Ectodermal cell (in vitro differentiated cells): ENCODE measurements around the gene IL17RA.

Source experiments
- H3K27ac ChIP-seq: 2 replicates; pipeline ENCODE4 v1.7.0; 2013; ENCODE audit warnings: mild to moderate bottlenecking, low read depth, low read length; ENCODE audit not compliant: insufficient read depth, poor library complexity, severe bottlenecking
- H3K27me3 ChIP-seq: 2 replicates; pipeline ENCODE4 v1.7.0; 2013; ENCODE audit warnings: mild to moderate bottlenecking, low read length; ENCODE audit not compliant: insufficient read depth, control insufficient read depth, poor library complexity, severe bottlenecking
- H3K36me3 ChIP-seq: one replicate; pipeline ENCODE4 v1.7.0; 2013; ENCODE audit warnings: low read length; ENCODE audit not compliant: control insufficient read depth, insufficient read depth
- H3K4me1 ChIP-seq: one replicate; pipeline ENCODE4 v1.7.0; 2013; ENCODE audit warnings: low read length; ENCODE audit not compliant: control insufficient read depth, insufficient read depth
- H3K4me3 ChIP-seq: 2 replicates; pipeline ENCODE4 v1.7.0; 2013; ENCODE audit warnings: low read depth, low read length, control low read depth; ENCODE audit not compliant: insufficient read depth
- H3K9me3 ChIP-seq: 2 replicates; pipeline ENCODE4 v1.7.0; 2013; ENCODE audit warnings: mild to moderate bottlenecking, low read length, moderate library complexity; ENCODE audit not compliant: control insufficient read depth
- WGBS, 2 experiments: methylation state at CpG; one replicate each; pipeline ENCODE4 v1.1.7; 2013; ENCODE audit warnings: missing lambda C conversion rate in 2 of 2; 5-methylcytosine and 5-hydroxymethylcytosine counted together

The IL17RA gene

DNA sequence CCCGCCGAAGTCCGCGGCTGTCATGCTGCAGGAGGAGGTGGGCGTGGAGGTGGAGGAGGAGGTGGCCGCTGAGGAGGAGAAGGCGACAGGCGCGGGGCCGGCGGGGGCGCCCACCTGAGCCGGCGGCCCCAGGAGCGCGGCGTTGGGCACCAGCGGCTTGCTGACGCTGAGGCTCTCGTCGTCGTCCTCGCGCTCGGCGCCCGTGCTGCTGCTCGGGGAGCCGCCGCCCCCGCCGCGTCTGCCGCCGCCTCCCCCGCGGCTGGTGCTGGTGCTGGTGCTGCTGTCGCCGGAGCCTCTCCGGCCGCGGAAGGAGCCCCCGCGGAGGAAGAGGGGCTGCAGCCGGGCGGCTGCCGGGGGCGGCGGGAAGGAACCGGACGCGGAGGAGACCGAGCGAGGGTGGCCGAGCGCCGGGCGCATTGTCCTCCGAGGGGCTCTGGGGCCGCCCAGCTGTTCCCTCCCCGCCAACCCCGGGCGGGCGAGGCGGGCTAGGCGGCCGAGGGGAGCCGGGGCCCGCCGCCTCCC, 36.0 kb downstream of the IL17RA start:
- Histone ChIP-seq H3K9me3 (no peaks in the 10 kb centered on the region), H3K27ac (no peak overlapping the region), H3K4me3 (peak overlapping the region; percentile 69), H3K27me3 (peaks cover 16% of the 10 kb centered on the region), H3K4me1 (peaks cover 14% of the 10 kb centered on the region), H3K36me3 (no peaks in the 10 kb centered on the region)
- 0% methylated on average over 70 of the region's 70 CpGs for WGBS, 2 experiments

DNA sequence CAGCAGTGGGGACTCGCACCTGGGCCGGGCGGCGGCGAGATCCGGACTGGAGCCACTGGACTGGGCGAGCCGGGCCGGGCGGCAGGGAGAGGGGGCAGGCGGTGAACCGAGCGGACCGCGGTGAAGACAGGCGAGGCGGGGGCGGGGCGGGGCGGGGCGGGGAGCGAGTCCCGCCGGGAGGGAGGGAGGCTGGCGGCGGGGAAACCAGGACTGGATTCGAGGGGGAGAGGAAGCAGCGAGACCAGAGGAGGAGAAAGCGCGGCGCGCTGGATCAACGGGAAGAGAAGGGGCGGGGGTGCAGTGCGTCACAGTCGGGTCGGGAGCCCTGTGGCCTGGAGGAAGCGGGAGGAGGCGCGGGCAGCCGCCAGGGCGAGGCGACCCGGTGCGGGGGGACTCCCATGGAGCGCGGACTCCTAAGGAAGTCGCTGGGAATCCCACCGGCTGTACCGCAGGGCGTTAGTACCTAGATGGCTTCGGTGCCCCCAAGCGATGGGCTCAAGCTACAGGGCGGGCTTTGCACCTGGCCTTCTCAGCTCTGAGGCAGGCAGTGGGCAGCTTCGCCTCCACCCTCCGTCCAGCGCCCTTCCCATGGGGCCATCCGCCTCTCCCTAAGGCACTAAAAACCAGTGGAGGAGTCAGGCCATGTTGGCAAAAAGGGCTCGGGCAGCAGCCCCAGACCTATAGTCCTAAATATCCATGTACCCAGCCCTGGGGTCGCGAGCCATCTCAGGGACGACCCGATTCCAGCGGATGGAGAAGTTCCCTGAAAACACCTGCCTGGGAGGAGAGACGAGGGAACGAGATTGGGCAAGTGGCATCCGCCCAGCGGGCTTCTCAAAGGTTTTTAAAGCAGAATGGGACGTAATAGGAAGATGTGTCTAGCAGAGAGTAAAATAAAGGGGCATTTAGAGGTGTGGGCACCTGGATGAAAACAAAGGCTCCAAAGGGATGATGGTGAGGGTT, 36.7 kb downstream of the IL17RA start, which contains the start of gene TMEM121B:
TMEM121B (minus strand) TSS at position 128 of the 963 bp plus-strand sequence. CDS start 233 bp downstream, outside the sequence.
- H3K36me3 ChIP-seq = no peaks in the 10 kb centered on the region
- 9% methylated on average over 69 of the region's 69 CpGs for WGBS, 2 experiments
- H3K9me3 ChIP-seq = no peaks in the 10 kb centered on the region
- peaks cover 16% of the 10 kb centered on the region for H3K27me3 ChIP-seq
- no peak within 1 kb of the TSS for H3K27ac ChIP-seq
- peaks cover 13% of the 10 kb centered on the region for H3K4me1 ChIP-seq
- peak within 1 kb of the TSS; percentile 69 for H3K4me3 ChIP-seq

DNA sequence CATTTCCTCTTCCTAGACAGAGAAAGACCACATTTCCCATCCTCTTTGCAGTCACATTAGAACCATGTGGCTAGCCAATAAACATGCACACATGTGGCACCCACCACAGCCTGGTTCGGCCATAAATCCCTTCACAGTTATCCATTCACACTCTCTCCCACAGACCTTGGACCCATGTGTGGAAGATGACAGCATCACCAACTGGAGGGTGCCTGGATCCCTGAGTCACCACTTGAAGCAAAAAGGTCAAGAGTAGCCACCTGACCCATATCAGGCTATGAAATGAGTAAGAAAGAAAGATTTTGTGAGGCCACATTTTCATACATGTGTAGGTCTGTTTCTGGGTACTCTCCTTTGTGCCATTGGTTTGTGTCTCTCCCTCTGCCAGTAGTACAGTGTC, 45.4 kb downstream of the IL17RA start:
- H3K9me3 ChIP-seq = no peaks in the 10 kb centered on the region
- H3K27me3 ChIP-seq = no peaks in the 10 kb centered on the region
- H3K36me3 ChIP-seq = no peaks in the 10 kb centered on the region
- no peak overlapping the region for H3K27ac ChIP-seq
- H3K4me3 ChIP-seq = no peak overlapping the region
- WGBS, 2 experiments = 90 to 96% methylated on average over 1 of the region's 1 CpG
- no peaks in the 10 kb centered on the region for H3K4me1 ChIP-seq

DNA sequence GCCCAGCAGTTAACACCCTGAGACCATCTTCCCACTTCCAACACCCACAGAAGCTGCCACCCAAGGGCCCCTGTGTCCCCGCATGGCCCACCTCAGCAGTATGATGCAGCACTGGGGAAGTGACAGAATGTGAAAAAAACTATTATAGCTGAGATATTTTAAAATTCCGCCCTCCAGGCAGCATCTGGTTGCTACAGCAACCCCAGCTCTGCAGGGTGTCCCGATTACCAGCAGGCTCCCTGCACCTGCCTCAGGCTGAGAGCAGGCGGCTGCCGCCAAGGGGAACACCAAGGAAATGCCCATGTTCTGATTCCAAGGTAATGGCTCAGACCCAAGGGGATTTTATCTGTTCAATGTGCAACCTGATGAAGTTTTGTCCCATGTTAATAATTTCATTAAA, 46.9 kb downstream of the IL17RA start:
- Histone ChIP-seq H3K9me3 (no peaks in the 10 kb centered on the region), H3K27me3 (no peaks in the 10 kb centered on the region), H3K36me3 (no peaks in the 10 kb centered on the region), H3K27ac (no peak overlapping the region), H3K4me3 (no peak overlapping the region), H3K4me1 (no peaks in the 10 kb centered on the region)
- 37 to 42% methylated on average over 5 of the region's 5 CpGs for WGBS, 2 experiments

DNA sequence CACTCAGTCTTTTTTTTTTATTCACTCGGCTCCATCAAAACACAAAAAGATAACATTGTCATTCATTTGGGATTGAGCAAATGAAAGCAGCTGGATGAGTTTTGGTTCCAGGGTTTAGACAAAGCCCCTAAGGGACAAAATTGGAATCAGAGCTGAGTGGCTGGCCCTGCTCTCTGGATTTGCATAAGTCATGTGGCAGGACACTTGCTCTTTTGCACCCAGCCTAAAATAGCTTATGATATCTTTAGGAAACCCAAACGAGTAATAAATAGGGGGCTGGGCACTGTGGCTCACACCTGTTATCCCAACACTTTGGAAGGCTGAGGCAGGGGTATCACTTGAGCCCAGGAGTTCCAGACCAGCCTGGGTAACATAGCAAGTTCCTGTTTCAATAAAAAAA, 47.3 kb downstream of the IL17RA start:
- WGBS, 2 experiments = 74 to 78% methylated on average over 2 of the region's 2 CpGs
- Histone ChIP-seq H3K27me3 (no peaks in the 10 kb centered on the region), H3K4me1 (no peaks in the 10 kb centered on the region), H3K9me3 (no peaks in the 10 kb centered on the region), H3K4me3 (no peak overlapping the region), H3K36me3 (no peaks in the 10 kb centered on the region), H3K27ac (no peak overlapping the region)

DNA sequence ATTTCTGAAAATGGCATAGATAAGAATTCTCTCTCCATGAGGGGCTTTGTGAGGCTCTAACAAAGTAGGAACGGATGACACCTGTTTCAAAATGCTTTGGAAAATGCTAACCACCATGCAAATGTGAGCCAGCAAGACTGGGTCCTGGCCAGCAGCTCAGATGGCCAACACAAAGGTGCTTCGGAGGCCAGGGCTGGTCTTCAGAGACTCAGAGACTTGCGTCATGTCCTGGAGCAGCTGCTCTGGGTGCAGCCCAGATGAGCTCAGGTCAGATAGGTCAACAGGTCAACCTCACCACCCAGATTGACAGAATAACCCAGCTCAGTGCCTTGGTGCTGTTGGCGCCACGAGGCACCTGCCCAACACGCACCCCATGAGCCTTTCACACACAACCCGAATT, 48.3 kb downstream of the IL17RA start:
- Histone ChIP-seq H3K27ac (no peak overlapping the region), H3K36me3 (no peaks in the 10 kb centered on the region), H3K4me3 (no peak overlapping the region), H3K27me3 (no peaks in the 10 kb centered on the region), H3K9me3 (no peaks in the 10 kb centered on the region), H3K4me1 (no peaks in the 10 kb centered on the region)
- 92 to 96% methylated on average over 7 of the region's 7 CpGs for WGBS, 2 experiments

DNA sequence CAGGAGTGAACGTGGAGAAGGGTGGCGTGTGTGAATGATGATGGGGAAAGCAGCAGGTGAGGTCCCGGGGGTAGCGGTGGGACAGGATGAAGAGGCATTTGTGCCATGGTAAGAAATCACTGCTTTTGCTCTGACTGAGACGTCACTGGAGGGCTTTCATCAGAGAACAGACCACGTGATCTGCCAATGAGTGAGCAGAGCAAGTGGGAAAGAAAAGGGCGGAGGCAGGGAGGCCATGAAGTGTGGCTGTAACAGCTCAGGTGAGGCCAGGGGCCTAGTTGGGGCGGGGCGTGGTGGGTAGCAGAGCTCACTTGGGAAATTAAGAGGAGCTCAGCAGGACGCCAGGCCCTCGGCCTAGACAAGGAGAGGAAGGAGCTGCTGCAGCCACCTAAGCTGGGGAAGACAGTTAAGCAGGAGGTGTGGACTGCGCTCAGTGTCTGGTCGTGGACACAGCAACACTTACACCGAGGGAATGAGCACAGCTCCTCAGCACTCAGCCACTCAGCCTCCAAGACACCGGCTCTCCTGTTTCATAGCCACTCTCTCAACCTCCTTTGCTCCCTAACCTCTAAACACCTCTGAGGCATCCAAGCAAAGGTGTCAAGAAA, 50.5 kb downstream of the IL17RA start:
- H3K4me3 ChIP-seq = no peak overlapping the region
- no peaks in the 10 kb centered on the region for H3K4me1 ChIP-seq
- no peaks in the 10 kb centered on the region for H3K9me3 ChIP-seq
- H3K27me3 ChIP-seq = no peaks in the 10 kb centered on the region
- no peaks in the 10 kb centered on the region for H3K36me3 ChIP-seq
- WGBS, 2 experiments = 87 to 91% methylated on average over 15 of the region's 15 CpGs
- no peak overlapping the region for H3K27ac ChIP-seq

DNA sequence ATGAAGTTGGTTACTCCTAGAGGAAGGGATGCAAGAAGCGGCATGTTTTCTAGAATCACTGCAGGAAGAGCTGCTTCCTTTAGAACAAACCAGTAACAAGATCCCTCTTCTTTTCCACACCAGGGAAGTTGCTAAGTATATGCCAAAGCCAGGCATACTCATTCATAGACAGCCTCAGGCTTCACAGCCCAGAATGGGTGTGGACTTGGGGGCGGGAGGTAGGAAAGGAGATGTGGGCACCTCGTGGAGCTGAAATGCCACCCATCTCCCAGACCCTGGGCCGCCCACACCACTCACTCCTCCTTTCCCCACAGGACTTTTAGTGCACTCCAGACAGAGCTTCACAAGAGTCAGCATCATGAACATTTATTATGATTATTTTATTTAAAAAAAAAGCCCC, 52.4 kb downstream of the IL17RA start:
- H3K27me3 ChIP-seq = no peaks in the 10 kb centered on the region
- peaks cover 3% of the 10 kb centered on the region for H3K36me3 ChIP-seq
- H3K4me1 ChIP-seq = no peaks in the 10 kb centered on the region
- 85 to 95% methylated on average over 4 of the region's 4 CpGs for WGBS, 2 experiments
- H3K9me3 ChIP-seq = no peaks in the 10 kb centered on the region
- no peak overlapping the region for H3K27ac ChIP-seq
- no peak overlapping the region for H3K4me3 ChIP-seq

DNA sequence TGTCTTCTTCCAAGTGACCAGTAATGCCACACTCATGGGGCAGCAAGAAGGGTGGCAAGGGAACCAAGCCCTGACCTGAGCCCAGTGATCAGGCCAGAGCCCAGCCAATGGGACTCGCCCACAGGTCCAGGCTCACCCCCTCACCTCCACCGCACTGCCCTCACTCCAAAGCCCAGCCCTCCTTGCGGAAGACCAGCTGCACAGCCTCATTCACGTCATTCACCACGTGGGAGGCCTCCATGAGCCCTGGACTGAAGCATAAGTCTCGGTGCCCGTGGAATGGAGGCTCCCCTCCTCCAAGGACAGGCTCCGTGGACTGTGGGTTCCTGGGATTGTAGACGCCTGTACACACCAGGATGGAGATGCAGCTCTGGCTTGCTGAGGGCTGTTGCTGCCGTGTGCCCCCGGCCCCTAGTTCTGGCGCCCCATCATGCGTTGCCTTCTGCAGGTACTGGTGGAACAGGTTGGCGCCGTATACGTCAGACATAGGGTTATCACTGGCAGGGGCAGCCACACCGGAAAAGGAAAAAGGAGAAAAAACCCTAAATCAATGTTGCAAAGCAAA, 53.1 kb downstream of the IL17RA start:
- H3K4me3 ChIP-seq = no peak overlapping the region
- 94 to 95% methylated on average over 17 of the region's 17 CpGs for WGBS, 2 experiments

DNA sequence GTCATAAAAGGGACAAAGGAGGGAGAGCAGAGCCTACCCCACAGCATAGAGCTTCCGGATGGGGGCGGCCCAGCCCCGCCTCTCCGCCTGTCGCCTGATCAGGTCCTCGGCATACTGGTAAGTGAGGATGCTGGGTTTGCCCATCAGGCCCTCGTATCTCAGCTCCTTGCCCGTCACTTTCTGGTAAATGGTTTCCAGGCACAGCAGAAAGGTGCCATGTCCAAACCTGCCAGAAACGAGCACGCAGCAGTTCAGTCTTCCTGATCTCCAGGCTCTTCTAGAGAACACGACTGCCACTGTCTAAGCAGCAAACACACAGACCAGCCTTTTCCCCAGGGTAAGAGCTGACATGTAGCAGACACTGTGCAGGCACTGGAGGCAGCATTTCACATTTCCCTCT, 53.7 kb downstream of the IL17RA start:
- WGBS, 2 experiments = 91 to 92% methylated on average over 11 of the region's 11 CpGs
- Histone ChIP-seq H3K4me3 (no peak overlapping the region), H3K27ac (no peak overlapping the region), H3K27me3 (no peaks in the 10 kb centered on the region), H3K4me1 (no peaks in the 10 kb centered on the region), H3K9me3 (no peaks in the 10 kb centered on the region), H3K36me3 (peaks cover 10% of the 10 kb centered on the region)

More for the DNA sequence above, 53.1 kb downstream of the IL17RA start:
- no peaks in the 10 kb centered on the region for H3K9me3 ChIP-seq
- peaks cover 4% of the 10 kb centered on the region for H3K36me3 ChIP-seq
- no peak overlapping the region for H3K27ac ChIP-seq
- no peaks in the 10 kb centered on the region for H3K27me3 ChIP-seq
- H3K4me1 ChIP-seq = no peaks in the 10 kb centered on the region
